Measurements from ENCODE around the gene ADRA2C.

The ADRA2C gene

DNA sequence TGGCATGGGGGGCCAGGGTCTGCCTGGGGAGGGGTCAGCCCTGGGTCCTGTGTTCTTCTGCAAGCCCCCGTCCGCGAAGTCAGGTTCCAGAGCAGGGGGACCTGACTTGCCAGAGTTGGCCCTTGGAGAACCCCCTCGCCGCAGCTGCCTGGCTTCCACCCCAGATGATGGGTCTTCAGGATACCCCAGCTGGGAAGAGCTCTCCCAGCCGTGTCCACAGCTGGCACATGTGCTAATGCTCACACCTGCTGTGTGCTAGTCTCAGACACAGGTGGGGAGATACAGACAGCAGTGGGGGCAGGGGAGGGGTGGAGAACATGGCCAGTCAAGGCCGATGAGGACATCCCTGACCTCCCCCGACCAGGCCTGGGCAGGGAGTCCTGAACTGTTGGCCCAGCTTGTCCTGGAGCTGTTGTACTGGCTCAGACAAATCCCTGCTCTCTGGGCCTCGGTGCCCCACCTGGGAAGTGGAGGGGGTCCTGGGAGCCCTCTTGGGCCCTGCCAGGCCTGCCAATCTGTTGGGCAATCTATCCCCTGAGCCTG lies 3.5 kb downstream of the ADRA2C start:
- in situ Hi-C loops (cut with MboI; ENCODE audit: low pct_unique_long_range_greater_than_20kb, low sequenced_read_pairs, unreplicated experiment), result no loop called here
- no peak for DNase-seq (ENCODE audit: low spot score)
- TF ChIP-seq, protein P1, sequence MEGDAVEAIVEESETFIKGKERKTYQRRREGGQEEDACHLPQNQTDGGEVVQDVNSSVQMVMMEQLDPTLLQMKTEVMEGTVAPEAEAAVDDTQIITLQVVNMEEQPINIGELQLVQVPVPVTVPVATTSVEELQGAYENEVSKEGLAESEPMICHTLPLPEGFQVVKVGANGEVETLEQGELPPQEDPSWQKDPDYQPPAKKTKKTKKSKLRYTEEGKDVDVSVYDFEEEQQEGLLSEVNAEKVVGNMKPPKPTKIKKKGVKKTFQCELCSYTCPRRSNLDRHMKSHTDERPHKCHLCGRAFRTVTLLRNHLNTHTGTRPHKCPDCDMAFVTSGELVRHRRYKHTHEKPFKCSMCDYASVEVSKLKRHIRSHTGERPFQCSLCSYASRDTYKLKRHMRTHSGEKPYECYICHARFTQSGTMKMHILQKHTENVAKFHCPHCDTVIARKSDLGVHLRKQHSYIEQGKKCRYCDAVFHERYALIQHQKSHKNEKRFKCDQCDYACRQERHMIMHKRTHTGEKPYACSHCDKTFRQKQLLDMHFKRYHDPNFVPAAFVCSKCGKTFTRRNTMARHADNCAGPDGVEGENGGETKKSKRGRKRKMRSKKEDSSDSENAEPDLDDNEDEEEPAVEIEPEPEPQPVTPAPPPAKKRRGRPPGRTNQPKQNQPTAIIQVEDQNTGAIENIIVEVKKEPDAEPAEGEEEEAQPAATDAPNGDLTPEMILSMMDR (IDR thresholded peaks at IDR 0.05; ENCODE audit: extremely low read depth, insufficient read depth, missing control alignments), result no peak

DNA sequence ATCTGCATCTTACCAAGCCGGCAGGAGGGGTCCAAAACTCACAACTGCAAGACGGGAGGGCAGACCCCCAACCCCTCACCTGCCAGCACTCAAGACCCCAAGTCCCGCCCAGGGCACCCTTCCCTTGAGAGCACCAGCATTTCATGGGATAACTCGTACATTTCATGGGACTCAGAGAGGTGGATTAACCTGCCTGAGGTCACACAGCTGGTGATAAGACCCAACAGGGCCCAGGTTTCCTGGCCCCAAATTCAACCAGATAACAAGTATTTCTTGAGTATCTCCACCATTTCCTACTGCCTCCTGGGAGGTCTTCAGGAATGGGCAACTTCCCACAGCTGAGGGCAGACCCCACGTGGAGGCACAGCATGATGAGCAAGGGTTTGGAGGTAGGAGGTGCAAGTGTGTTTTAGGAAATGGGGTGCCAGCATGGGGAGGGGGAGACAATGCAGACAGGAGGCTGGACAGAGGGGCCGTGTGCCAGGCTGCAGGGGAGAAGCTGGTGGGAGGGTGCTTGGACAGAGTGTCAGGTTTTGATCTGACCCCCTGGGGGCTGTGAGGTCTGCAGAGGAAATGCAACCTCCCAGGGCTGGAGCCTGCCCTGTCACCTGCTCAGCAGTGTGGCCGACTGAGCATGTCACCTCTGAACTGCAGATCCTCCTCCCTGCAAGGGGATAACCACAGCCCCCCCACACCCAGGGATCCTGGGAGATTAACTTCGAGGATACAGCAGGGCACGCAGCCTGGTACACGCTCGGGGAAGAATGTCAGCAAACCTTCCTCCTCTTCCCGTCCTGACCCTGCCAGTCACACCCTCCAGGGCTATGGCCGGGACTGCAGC lies 4.4 kb downstream of the ADRA2C start:
- TF ChIP-seq, protein P1 (IDR thresholded peaks at IDR 0.05; ENCODE audit: extremely low read depth, insufficient read depth, missing control alignments), result no peak
- in situ Hi-C loops (cut with MboI; ENCODE audit: low pct_unique_long_range_greater_than_20kb, low sequenced_read_pairs, unreplicated experiment), result no loop called here
- DNase-seq (ENCODE audit: low spot score), result no peak

DNA sequence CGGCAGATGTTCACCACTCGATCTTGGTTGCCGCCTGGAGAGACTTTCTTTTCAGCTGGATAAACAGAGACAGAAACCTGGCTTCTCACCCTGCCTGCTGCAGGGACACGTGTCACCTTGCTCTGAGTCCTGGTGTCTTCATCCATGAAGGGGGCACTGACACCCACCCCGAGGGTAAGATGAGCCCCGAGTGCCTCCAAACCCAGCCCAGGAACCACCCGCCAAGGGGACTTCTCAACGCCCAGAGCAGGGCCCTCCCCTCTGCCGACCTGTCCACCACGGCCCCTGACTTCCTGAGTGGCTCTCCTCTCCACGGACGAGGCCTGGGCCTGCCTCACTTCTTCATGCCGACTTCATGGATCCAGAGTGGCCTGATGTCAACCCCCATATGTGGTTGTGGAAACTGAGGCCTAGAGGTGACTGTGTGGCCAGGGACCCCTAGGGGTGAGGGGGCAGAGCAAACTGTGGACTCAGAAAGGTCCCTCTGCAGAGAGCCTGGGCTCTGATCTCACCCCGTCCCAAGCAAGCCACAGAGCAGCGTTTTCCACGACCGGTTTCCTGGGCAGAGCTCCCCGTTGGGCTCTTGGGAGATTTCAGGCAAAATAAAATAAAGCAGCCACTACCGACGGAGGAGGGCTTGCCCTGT lies 5.1 kb downstream of the ADRA2C start:
- in situ Hi-C loops (cut with MboI; ENCODE audit: low pct_unique_long_range_greater_than_20kb, low sequenced_read_pairs, unreplicated experiment), result no loop called here
- TF ChIP-seq, protein P1 (IDR thresholded peaks at IDR 0.05; ENCODE audit: extremely low read depth, insufficient read depth, missing control alignments), result no peak
- DNase-seq (ENCODE audit: low spot score), result no peak

DNA sequence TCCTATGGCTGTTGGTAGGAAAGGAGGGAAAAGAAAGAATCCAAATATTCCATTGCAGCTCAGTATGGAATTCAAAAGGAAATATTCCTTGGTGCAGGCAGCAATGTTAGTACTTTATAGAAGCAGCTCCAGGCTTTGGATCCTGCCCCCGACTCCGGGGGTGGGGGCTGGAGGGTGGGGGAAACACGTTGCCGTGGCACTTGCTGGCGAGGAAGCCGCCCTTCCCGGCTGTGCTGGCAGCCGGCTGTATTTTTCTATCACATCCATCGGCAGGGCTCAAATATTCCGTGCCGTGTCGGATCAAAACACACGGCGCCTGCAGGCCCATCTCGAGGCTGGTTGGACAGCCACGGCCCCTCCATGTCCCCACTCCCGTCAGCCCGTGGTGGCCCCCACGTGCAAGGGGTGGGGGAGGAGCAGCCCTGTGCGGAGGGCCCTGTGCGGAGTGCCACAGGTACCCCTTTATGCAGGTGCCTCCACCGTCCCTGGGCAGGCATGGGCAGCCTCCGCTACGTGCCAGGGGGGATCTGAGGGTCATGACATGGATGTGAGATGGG lies 5.8 kb downstream of the ADRA2C start:
- in situ Hi-C loops (cut with MboI; ENCODE audit: low pct_unique_long_range_greater_than_20kb, low sequenced_read_pairs, unreplicated experiment), result no loop called here
- TF ChIP-seq, protein P1 (IDR thresholded peaks at IDR 0.05; ENCODE audit: extremely low read depth, insufficient read depth, missing control alignments), result no peak

DNA sequence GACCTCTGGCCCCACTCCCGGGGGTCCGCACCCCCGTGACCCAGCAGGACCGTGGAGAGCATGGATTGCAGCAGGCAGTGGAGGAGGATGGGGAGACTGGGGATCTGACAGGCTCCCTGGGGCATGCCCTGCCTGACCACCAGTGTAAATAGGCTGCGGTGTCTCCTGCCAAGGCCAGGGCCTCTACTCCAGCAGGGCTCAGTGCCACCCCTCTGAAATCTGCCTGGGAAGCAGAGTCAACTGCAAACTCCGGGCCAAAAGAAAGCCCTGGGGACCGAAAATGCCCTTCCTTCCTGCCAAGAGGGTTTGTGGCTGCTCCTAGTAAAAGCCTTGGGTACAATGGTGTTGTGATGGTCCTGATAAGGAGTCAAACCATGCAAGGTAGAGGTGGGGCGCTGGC lies 6.4 kb downstream of the ADRA2C start:
- in situ Hi-C loops (cut with MboI; ENCODE audit: low pct_unique_long_range_greater_than_20kb, low sequenced_read_pairs, unreplicated experiment), result no loop called here
- DNase-seq (ENCODE audit: low spot score), result no peak
- TF ChIP-seq, protein P1 (IDR thresholded peaks at IDR 0.05; ENCODE audit: extremely low read depth, insufficient read depth, missing control alignments), result no peak

More for the DNA sequence above, 5.8 kb downstream of the ADRA2C start:
- DNase-seq (ENCODE audit: low spot score), result no peak

DNA sequence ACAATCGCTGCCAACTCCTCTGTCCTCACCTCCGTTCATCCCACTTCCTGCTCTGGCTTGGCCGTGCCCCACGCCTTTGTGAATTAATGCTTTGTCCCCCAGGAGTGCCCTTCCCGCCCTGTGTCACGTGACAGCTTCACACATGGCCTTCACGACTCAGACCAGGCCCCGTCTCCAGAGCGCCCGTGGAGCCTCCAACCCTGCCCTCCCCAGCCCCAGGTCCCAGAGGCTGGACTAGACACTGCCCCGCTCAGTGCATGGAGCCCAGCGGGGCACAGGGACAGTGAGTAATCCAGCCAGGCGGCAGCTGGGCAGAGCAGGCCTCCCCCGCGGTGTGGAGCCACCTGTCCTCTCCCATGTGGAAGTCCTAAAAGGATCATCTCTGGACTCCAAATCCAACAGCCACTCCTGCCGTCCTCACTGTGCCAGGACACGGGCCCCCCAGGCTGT lies 7.4 kb downstream of the ADRA2C start:
- in situ Hi-C loops (cut with MboI; ENCODE audit: low pct_unique_long_range_greater_than_20kb, low sequenced_read_pairs, unreplicated experiment), result no loop called here
- no peak for DNase-seq (ENCODE audit: low spot score)
- TF ChIP-seq, protein P1 (IDR thresholded peaks at IDR 0.05; ENCODE audit: extremely low read depth, insufficient read depth, missing control alignments), result no peak

All from GM13977 (cell line).